Urinary bladder (tissue), 4 donors: ENCODE results near the gene PCDHGA3. TPM values are rescaled to one million over a fixed set of nuclear protein-coding genes. Genes with fewer than 3 reads are reported as not detected.
"Not testable (repeated sequence)": the region's sequence is repeated elsewhere in the genome, so short reads cannot be mapped to it uniquely, and the experiment has no call there.

ENCODE experiments used
- DNase-seq: peaks from one replicate; pipeline ENCODE4 v3.0.0-alpha.2; 2015; ENCODE audit errors: extremely low spot score
- H3K27ac ChIP-seq: one replicate; pipeline ENCODE4 v1.5.1; 2013; ENCODE audit warnings: low read depth, mild to moderate bottlenecking, moderate library complexity
- H3K36me3 ChIP-seq: one replicate; pipeline ENCODE4 v1.6.1; 2013; ENCODE audit warnings: mild to moderate bottlenecking, moderate library complexity; ENCODE audit not compliant: insufficient read depth
- H3K4me1 ChIP-seq: one replicate; pipeline ENCODE4 v1.6.1; 2013; ENCODE audit warnings: mild to moderate bottlenecking, moderate library complexity; ENCODE audit not compliant: insufficient read depth
- H3K4me3 ChIP-seq: one replicate; pipeline ENCODE4 v1.5.1; 2013; ENCODE audit warnings: low read depth, low read length
- WGBS: extraction: QIAGEN DNeasy Blood & Tissue Kit; methylation state at CpG from one replicate; pipeline ENCODE4 v1.1.7; 2013; 5-methylcytosine and 5-hydroxymethylcytosine counted together
- polyA plus RNA-seq: library from polyadenylated mRNA; stranded (reverse); fragments of 200-250 nt; gene quantifications from one replicate; pipeline ENCODE4 v1.2.3, GENCODE V29; 2013
- total RNA-seq: library from RNA; depleted of rRNA; stranded (reverse); fragments of >200 nt; gene quantifications from one replicate; pipeline ENCODE4 v1.2.3, GENCODE V29; 2014
- donor health status: healthy with polysubstance abuse.
- donor health status: healthy.

Gene PCDHGA3
- total and polyA plus RNA-seq, 2 donors, result 1.6 to 4.6 TPM

GRCh38 chr5:141330299-141331080 lies 13.1 kb upstream of the PCDHGA3 start, which contains the start of gene PCDHGA1:
TSS of gene PCDHGA1 (plus strand) at chr5:141330514.
- Histone ChIP-seq H3K27ac (no peak within 1 kb of the TSS), H3K36me3 (no peaks in the 10 kb centered on the region), H3K4me3 (no peak within 1 kb of the TSS), H3K4me1 (no peaks in the 10 kb centered on the region)
- no peak for DNase-seq
- 22% methylated on average over 21 of the region's 21 CpGs for WGBS

- not testable (repeated sequence) for H3K27ac ChIP-seq, H3K4me3 ChIP-seq, H3K4me1 ChIP-seq, DNase-seq, H3K36me3 ChIP-seq
- WGBS, result 39% methylated on average over 39 of the region's 39 CpGs
These were observed 11.1 kb upstream of the PCDHGA3 start for GRCh38 chr5:141332571-141332970.

GRCh38 chr5:141338538-141339306 lies 4.9 kb upstream of the PCDHGA3 start, which contains the start of gene PCDHGA2:
TSS of gene PCDHGA2 (plus strand) at chr5:141338760.
- no peak for DNase-seq
- Histone ChIP-seq H3K27ac (no peak within 1 kb of the TSS), H3K4me3 (peak within 1 kb of the TSS; percentile 0), H3K36me3 (no peaks in the 10 kb centered on the region), H3K4me1 (no peaks in the 10 kb centered on the region)
- WGBS, result 9% methylated on average over 27 of the region's 27 CpGs

GRCh38 chr5:141340781-141341354 lies 2.8 kb upstream of the PCDHGA3 start:
- 65% methylated on average over 45 of the region's 45 CpGs for WGBS
- not testable (repeated sequence) for H3K27ac ChIP-seq, DNase-seq, H3K4me3 ChIP-seq, H3K36me3 ChIP-seq, H3K4me1 ChIP-seq

GRCh38 chr5:141342773-141343172 lies 856 bp upstream of the PCDHGA3 start:
- H3K36me3 ChIP-seq, result no peaks in the 10 kb centered on the region
- no peak for DNase-seq
- H3K4me3 ChIP-seq, result no peak overlapping the region
- H3K27ac ChIP-seq, result no peak overlapping the region
- H3K4me1 ChIP-seq, result no peaks in the 10 kb centered on the region
- 16% methylated on average over 1 of the region's 1 CpG for WGBS

- Histone ChIP-seq H3K4me3 (peak overlapping the region; percentile 30), H3K4me1 (no peaks in the 10 kb centered on the region), H3K27ac (no peak overlapping the region), H3K36me3 (no peaks in the 10 kb centered on the region)
- WGBS, result 21% methylated on average over 31 of the region's 31 CpGs
- DNase-seq, result no peak
These were observed 379 bp downstream of the PCDHGA3 start for GRCh38 chr5:141343953-141344463.

- H3K36me3 ChIP-seq, result no peaks in the 10 kb centered on the region
- 34% methylated on average over 20 of the region's 20 CpGs for WGBS
- DNase-seq, result no peak
- no peak overlapping the region for H3K27ac ChIP-seq
- H3K4me3 ChIP-seq, result no peak overlapping the region
- no peaks in the 10 kb centered on the region for H3K4me1 ChIP-seq
These were observed 1.7 kb downstream of the PCDHGA3 start for GRCh38 chr5:141345327-141345726.

GRCh38 chr5:141346017-141346416 lies 2.4 kb downstream of the PCDHGA3 start:
- not testable (repeated sequence) for H3K36me3 ChIP-seq, H3K27ac ChIP-seq, DNase-seq, H3K4me1 ChIP-seq, H3K4me3 ChIP-seq
- 45% methylated on average over 25 of the region's 35 CpGs for WGBS

- 26% methylated on average over 29 of the region's 29 CpGs for WGBS
- Histone ChIP-seq H3K4me1 (no peaks in the 10 kb centered on the region), H3K4me3 (no peak within 1 kb of the TSS), H3K27ac (no peak within 1 kb of the TSS), H3K36me3 (no peaks in the 10 kb centered on the region)
- DNase-seq, result no peak
These were observed 6.4 kb downstream of the PCDHGA3 start, which contains the start of gene PCDHGB1 for GRCh38 chr5:141349917-141350619. TSS of gene PCDHGB1 (plus strand) at chr5:141350099. CDS start at chr5:141350261, 162 bp downstream.

- DNase-seq, result no peak
- Histone ChIP-seq H3K36me3 (no peaks in the 10 kb centered on the region), H3K4me1 (no peaks in the 10 kb centered on the region), H3K27ac (no peak overlapping the region), H3K4me3 (no peak overlapping the region)
- 33% methylated on average over 32 of the region's 36 CpGs for WGBS
These were observed 8.0 kb downstream of the PCDHGA3 start for GRCh38 chr5:141351591-141351990.

- no peaks in the 10 kb centered on the region for H3K4me1 ChIP-seq
- no peak for DNase-seq
- no peaks in the 10 kb centered on the region for H3K36me3 ChIP-seq
- WGBS, result 14% methylated on average over 29 of the region's 29 CpGs
- peak within 1 kb of the TSS; percentile 10 for H3K4me3 ChIP-seq
- H3K27ac ChIP-seq, result no peak within 1 kb of the TSS
These were observed 11.4 kb downstream of the PCDHGA3 start, which contains the start of gene PCDHGA4 for GRCh38 chr5:141354900-141355469. TSS of gene PCDHGA4 (plus strand) at chr5:141355021. CDS start at chr5:141355108, 87 bp downstream.

GRCh38 chr5:141355641-141356040 lies 12.0 kb downstream of the PCDHGA3 start:
- DNase-seq, result no peak
- no peak overlapping the region for H3K4me3 ChIP-seq
- 49% methylated on average over 24 of the region's 24 CpGs for WGBS
- H3K27ac ChIP-seq, result no peak overlapping the region
- no peaks in the 10 kb centered on the region for H3K4me1 ChIP-seq
- no peaks in the 10 kb centered on the region for H3K36me3 ChIP-seq

- Histone ChIP-seq H3K4me3 (no peak overlapping the region), H3K36me3 (no peaks in the 10 kb centered on the region), H3K27ac (no peak overlapping the region), H3K4me1 (no peaks in the 10 kb centered on the region)
- no peak for DNase-seq
- 75% methylated on average over 5 of the region's 5 CpGs for WGBS
These were observed 12.5 kb downstream of the PCDHGA3 start for GRCh38 chr5:141356133-141356532.
